GM21367 (cell line): ENCODE results near the gene CLEC6A.
"Not testable (repeated sequence)": the region's sequence is repeated elsewhere in the genome, so short reads cannot be mapped to it uniquely, and the experiment has no call there.

ENCODE experiments used
- ATAC-seq: cut with Tn5 transposase; IDR thresholded peaks from one replicate; pipeline ENCODE4 v1.9.1; 2021; ENCODE audit not compliant: unreplicated experiment

Gene CLEC6A

GRCh38 chr12:8455727-8456360, at the start of gene CLEC6A:
CLEC6A (plus strand) TSS chr12:8455962; CDS start chr12:8456112, 150 bp downstream.
- no peak for ATAC-seq

- not testable (repeated sequence) for ATAC-seq
Observed at GRCh38 chr12:8419576-8419975, 36.2 kb upstream of the CLEC6A start.

GRCh38 chr12:8420506-8420905, 35.3 kb upstream of the CLEC6A start:
- ATAC-seq = no peak

- not testable (repeated sequence) for ATAC-seq
Observed at GRCh38 chr12:8444536-8445278, 11.1 kb upstream of the CLEC6A start.

GRCh38 chr12:8445731-8446130, 10.0 kb upstream of the CLEC6A start:
- no peak for ATAC-seq

GRCh38 chr12:8446642-8447547, 8.9 kb upstream of the CLEC6A start:
- no peak for ATAC-seq

- no peak for ATAC-seq
Observed at GRCh38 chr12:8449355-8449859, 6.4 kb upstream of the CLEC6A start.

GRCh38 chr12:8452036-8452435, 3.7 kb upstream of the CLEC6A start:
- no peak for ATAC-seq

GRCh38 chr12:8453021-8453513, 2.7 kb upstream of the CLEC6A start:
- ATAC-seq = no peak

GRCh38 chr12:8453796-8454195, 2.0 kb upstream of the CLEC6A start:
- no peak for ATAC-seq

GRCh38 chr12:8455271-8455670, 491 bp upstream of the CLEC6A start:
- no peak for ATAC-seq

- no peak for ATAC-seq
Observed at GRCh38 chr12:8461426-8461825, 5.7 kb downstream of the CLEC6A start.

GRCh38 chr12:8465301-8465996, 9.7 kb downstream of the CLEC6A start:
- no peak for ATAC-seq

- ATAC-seq = no peak
Observed at GRCh38 chr12:8466241-8466640, 10.5 kb downstream of the CLEC6A start.

GRCh38 chr12:8471090-8471489, 15.3 kb downstream of the CLEC6A start:
- ATAC-seq = no peak

- no peak for ATAC-seq
Observed at GRCh38 chr12:8475508-8476203, 19.9 kb downstream of the CLEC6A start.

GRCh38 chr12:8482571-8483061, 26.9 kb downstream of the CLEC6A start:
- ATAC-seq = no peak

- ATAC-seq = no peak
Observed at GRCh38 chr12:8483079-8483478, 27.3 kb downstream of the CLEC6A start.

GRCh38 chr12:8491646-8492530, 36.1 kb downstream of the CLEC6A start:
- ATAC-seq = no peak
